ENCODE measurements around the gene C6.
"Not testable (repeated sequence)": the region's sequence is repeated elsewhere in the genome, so short reads cannot be mapped to it uniquely, and the experiment has no call there.

C6 gene

DNA sequence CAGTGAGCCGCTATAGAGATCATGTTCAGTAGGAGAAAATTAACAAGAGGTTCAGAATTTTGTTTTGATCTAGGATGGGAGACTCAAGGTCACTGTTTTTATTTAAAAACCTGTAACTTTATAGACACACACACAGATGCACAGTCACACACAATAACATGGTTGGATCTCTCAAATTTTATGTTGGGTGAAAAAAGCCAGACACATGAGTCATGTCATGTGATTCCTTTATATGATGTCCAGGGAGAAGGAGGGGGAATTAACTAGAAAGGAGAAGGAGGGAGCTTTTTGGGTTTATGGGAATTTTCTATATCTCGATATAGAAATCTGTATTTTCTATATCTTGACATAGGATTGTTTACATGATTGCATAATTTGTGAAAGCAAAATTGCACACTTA is 17.1 kb downstream of the C6 start:
- no peak for DNase-seq

DNA sequence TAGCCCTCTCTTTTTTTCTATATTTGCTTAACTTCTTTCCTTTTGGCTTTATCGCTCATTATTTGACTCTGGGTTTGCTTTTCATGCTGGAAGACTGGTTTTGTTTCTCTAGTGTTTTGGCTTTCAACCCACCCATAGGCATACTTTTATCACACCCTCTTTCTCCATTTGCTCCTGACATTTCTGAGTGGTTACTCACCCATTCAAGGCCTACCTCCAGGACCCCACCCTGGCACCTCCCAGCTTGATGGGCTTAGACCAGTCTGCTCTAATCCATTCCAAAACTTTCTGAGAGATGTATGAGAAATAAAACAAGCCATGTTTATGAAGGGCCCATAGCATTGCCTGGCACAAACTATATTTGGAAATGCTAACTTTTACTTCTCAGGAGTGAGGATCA is 18.1 kb downstream of the C6 start:
- no peak for DNase-seq

DNA sequence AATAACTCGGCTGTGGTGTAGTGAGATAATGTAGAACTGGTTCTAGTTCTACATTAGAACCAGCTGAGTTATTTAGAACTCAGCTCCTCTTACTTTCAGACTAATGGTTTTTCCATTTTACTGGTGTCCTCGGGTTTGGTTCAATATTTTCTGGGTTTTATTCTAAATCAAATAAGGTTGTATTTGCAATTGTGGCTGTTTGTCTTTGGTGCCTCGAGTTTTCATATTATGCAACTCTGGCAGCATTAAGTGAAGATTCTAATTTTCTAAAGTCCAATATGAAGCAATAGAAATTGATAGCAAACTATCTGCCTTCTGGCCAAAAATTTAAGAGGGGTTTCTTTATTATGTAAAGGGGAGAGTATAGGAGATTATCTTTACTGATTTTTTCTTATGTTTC is 19.0 kb downstream of the C6 start:
- no peak for DNase-seq

DNA sequence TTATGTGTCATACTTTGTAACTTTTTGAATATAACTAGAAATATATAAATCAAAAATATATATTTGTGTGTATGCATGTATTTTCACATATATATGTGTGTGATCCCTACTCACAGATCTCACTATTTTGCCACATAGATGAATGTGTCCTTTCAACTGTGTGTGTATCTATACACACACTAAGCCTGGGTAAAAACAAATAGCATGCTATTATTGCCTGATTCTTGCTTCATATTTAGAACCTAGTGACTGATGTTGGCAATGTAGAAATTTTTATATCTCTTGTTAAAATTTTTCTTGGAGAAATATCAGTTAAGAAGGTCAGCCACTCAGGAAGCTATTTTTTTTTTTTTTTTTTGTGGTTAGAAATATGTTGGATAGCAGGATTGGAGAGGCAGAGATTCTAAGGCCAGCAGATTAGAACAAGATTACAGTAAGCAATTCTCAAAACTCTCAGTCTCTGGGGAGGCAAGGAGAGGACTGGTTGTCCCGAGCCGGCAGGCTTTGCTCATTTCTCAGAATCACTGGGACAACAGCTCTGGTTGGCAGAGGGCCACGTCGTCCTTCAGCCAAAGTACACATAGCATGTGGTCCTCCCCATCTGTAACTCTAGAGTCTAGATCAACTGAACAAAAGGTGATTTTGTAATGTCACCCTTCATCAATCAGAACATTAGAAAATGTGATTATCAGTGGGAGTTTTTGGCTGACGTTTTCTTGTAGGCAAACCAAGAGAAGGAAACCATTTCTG is 19.7 kb downstream of the C6 start:
- DNase-seq: no peak

DNA sequence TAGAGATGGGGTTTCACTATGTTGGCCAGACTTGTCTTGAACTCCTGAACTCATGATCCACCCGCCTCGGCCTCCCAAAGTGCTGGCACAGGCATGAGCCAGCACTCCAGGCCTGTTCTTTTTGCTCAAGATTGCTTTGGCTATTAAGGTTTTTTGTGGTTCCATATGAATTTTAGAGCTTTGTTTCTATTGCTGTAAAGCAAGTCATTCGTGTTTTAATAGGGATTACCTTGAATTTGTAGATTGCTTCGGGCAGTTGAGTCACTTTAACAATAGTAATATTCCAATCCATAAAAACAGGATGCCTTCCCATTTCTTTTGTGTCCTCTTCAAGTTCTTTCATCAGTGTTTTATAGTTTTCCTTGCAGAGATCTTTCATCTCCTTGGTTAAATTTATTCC is 22.1 kb downstream of the C6 start:
- no peak for DNase-seq

DNA sequence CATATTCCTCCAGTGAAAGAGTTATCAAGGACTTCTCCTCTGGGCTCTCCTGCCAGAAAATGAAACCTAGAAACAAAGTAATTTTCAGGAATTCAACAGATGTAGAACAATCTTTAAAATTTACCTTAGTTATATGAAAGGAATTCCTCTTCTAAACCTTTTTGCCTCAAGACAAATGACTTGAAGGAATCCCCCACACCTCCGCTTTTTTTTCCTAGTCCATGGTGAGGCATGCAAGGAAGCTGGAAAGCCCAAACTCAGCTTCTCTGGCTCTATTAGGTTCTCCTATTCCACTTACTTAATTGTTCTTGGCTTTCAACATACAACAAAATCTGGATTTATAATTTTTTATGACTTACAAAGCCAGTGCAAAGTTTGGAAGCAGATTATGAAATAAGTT is 27.2 kb downstream of the C6 start:
- DNase-seq: no peak

DNA sequence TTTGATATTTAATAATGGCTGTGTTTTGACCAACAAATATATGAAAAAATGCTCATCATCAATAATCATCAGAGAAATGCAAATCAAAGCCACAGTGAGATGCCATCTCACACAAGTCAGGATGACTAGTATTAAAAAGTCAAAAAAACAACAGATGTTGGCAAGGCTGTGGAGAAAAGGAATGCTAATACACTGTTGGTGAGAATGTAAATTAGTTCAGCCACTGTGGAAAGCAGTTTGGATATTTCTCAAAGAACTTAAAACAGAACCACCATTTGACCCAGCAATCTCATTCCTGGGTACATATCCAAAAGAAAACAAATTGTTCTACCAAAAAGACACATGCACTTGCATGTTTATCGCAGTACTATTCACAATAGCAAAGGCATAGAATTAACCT is 30.0 kb downstream of the C6 start:
- DNase-seq: not testable (repeated sequence)

DNA sequence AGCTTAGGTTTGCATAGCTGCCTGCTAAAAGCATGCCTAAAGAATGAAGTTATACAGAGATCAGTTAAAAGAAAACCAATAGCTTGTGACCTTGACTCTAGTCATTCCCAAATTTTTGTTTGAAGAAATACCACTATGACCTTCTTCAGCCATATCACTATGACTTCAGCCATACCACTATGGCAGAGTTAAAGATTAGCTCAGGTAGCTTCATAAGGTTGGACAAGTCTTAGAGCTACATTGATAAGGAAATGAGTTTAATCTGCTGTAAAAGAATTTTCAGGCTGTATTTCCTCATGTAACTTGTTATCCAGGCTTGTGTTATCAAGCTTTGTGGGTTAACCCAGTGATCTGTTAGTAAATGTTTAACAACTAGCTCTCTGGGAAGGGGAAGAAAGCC is 30.7 kb downstream of the C6 start:
- DNase-seq: no peak

DNA sequence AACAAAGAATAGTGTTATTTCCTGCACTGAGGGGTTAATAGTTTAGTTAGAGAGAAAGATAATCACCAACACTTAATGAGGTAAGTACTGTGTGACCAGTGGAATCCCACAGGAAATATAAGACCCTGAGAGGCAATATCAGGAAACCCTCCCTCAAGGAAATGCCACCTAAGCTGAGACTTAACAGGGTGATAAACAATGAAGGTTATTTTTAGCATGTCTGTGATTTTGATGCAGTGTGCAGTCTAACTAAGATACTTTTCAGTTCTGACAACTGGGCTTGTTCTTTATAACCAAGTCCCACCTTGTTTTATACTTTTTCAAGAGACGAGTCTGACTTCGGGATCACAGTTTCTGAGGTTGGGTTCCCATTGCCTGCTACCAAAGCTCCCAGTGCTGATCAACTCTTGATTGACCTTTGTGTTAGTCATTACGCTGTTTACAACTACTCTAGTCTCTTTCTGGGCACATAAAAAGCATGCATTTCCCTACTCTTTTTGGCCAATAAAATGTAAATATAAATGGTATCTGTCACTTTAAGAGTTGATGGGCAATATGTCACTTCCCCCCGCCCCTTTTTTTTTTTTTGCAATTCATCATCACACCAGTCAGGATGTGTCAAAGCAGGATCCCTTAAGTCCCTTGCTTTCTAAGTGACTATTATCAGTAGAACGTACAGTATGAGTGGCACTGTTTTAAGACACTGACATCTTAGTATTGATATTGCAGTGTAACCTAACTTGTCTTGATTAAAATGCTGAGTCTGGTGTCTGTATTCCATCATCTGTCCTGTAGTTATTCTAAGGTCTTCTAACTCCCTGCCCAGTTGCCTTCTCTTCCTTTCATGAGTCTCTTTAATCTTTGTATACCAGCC is 31.4 kb downstream of the C6 start:
- no peak for DNase-seq

DNA sequence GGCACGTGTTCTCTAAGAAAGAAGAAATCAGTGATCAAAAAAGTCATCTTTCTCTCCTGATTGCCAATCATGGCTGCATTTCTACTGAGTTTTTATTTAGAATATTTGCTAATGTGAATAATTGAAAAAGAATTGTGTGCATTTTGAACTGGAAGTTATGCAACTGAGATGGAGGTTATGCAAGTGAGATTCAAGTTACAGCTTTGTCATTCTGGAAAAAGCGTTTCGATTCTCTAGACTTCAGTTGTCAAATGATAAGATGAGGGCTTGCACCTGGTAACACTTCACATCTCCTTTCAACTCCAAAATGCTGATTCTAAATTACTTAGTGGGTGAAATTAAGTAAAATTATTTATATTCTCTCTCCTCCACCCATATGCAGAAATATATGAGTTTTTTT is 36.4 kb downstream of the C6 start:
- no peak for DNase-seq

DNA sequence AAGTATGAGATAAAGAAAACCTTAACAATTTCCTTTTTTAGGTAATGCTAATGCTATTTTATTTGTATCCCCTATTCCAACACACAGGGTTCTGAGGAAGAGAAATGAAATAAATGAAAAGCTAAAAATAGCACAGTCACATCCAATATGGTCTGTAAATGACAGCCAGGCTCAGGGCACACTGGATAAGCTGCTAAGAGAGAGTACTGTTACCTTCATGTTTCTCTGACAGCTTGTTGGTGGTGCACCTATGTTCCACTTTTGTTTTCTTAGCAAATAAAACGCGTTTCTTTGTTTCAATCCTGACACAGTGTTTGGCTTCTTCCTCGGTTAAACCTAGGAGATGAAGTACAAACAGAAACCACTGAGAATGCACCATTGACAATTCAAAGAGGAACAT is 41.3 kb downstream of the C6 start:
- DNase-seq: no peak

DNA sequence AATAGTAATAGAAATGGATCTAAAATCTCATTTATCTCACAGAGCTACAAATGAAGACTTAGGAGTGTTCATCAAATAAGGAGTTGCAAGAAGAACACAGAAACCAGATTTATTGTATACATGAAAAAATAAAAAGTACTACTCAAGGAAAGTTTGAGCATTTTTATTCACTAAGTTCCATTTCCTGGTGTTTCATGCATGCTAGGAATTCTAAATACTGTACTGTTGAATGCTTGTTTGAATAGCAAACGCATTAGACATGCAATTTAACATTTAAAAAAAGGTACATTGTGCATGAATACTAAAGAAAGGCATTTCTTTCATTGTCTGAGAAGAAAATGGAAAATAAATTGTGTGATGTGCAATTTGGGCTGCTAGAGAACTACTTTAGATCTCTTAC is 52.1 kb downstream of the C6 start:
- no peak for DNase-seq

DNA sequence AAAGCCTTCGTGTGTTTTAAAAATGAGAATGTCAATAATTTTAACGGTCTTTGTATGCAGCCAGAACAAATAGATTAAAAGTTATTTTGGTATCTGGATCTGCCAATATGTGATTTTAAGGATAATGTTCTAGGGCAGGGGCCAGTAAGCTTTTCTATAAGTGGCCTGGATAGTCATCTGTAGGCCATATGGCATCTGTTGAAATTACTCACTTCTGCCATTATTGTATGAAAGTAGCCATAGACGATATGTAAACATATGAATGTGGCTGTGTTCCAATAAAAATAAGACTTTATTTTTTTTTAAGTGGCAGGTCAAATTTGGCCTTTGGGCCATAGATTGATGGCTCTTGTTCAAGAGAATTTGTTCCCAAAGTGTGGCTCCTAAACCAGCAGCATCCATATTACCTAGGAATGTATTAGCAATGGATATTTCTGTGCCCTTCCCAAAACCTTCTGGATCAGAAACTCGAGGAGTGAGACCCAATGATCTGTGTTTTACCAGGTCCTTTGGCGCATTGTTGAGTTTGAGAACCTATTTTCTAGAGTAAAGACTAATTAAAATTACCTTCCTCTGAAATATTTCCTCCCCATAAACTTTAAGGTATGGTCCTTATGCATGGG is 55.9 kb downstream of the C6 start:
- DNase-seq: no peak

DNA sequence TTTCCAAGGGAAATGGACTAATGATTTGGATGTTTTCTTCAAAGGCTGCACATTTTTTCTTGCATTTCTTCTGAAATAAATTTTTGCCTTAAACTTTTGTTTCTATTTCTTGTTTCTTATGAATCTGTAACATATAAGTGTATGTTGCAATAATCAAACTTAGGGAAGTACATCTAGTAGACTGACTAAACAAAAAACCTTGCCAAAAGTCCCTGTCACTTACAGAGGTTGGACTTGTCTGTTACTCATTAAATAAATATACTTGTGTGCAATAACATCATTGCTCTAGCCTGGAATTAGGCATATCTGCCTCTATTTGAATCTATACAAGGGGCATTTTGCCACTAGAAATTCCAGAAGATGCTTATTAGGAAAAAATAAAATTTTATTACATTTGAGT is 56.6 kb downstream of the C6 start:
- no peak for DNase-seq

DNA sequence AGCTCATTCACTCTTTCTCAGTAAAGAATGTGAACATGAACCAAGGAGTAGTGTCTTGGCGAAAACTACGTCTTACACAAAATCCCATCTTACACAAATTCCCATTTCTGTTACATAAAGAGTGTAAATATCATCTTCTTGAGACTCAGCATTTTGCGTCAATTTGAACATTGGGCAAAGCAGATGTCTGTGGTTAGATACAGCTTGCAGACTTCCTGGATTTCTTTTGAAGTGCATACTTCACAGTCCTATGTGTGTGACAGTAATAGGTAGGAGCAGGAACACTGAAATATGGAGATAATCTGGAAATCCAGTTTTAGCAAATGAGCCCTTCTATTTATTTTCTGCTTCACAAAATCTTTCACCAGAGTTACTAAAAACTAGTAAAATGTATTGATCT is 58.8 kb downstream of the C6 start:
- DNase-seq: no peak

DNA sequence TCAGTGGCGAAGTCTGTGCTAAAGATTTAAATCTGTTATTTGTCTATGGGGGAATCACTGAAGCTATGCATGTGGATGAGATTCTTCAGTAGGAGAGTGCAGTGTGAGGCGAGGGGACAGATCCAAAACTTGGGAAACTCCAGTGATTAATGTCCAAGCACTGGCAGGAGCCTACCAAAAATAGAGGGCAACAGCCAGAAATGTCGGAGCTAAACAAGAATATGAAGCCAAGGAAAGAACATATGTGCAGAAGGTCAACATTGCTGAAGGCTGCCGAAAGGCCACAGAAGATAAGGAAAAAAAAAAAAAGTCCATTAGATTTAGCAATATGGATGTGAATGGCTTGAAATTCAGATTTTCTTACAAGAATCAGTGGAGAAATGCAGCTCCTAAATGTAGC is 61.8 kb downstream of the C6 start:
- DNase-seq: no peak

DNA sequence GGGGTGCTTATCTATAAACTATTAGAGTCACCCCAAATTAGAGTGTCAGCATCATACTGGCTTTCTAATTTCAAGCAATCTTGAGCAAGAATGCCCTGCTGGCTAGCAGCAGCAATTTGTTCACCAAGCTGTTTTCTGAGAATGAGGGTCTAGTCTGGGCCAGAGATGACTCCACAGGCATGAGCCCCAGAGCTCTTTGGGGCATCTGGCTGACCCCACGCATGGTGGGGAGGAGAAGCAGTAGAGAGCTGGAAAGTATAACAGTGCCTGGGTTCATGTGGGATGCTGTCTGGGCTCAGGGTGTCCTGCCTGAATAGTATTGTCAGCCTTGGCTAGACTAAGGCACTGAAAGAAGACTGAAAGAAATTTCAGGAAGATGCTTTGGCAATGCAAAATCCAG is 64.9 kb downstream of the C6 start:
- no peak for DNase-seq

DNA sequence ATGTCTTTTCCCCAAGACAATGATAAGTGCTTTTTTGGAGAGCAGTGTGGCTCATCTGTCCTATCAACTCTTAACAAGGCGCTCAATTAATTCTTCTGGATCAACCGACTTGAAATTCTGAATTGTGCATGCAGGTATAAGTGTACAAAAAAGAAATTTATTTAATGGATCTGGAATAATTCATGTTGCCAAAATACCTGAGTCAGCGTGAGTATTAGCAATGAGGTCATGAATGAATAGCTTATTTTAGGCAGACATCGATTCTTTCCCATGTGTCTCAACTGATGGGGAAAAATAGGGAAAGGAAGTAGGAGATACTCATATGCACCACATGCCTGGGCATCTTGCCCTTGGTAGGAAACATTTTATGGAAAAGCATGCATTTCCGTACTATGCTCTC is 68.0 kb downstream of the C6 start:
- DNase-seq: no peak

DNA sequence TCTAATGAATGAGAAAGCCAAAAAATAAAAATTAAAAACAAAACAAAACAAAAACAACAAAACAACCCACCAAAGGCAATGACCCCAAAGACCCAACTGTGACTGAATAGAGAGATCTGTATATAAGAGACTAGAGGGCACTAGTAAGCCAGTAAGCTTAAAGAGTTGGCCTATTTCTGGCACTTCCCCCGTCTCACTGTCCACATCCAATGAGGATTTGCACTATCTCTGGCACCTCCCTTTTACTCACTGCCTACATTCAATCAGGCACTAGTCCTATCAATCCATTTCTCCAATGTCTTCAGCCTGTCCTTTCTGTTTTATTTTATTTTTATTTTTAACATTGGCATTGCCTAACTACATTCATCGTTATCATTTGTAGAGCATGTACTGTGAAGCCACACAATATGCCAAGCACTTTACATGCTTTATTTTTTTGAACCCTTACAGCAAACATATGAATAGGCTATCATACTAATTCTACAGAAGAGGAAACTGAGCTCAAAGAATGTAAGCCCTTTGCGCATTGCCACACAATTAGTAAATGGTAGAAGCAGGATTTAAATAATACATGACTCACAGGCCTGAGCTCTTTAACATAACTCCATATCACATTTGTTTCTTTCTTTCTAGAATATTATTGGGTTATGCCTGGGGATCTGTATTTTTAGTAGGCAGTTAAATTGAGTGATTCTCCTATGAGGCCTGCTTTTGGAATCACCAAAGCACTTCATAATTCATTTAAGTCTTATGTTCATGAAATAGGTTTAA is 70.0 kb downstream of the C6 start:
- DNase-seq: no peak

DNA sequence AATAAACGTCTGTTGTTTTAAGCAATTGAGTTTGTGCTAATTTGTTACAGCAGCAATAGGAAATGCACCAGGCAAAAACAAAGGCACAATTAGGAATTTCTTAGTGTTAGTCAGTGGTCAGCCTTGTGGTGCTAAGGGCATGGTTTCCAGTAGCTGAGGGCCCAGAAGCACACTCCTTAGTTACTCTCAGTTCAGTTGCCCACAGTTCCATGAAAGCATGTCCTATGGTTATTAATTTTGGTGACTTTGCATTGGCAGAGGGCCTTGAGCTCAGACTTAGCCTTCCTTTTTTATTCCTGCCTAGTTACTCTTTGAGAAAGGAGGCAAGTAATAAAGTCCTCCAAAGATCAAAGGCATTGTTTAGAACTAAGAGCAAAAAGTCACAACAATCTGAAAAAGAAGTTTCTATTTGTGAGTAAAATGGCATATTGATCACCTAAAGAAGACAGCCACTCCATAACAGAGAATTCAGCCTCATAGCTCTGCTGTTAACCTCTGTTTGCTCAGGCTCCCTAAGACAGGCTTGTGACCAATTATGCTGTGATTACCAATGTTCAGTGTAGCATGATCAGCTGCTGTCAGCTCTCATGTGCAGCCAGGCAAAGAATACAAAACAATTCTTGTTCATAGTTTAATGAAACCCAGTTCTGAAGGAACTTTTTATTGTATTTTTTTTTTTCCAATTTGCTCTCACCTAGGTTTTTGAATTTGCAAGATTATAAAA is 85.2 kb downstream of the C6 start:
- DNase-seq: no peak

DNA sequence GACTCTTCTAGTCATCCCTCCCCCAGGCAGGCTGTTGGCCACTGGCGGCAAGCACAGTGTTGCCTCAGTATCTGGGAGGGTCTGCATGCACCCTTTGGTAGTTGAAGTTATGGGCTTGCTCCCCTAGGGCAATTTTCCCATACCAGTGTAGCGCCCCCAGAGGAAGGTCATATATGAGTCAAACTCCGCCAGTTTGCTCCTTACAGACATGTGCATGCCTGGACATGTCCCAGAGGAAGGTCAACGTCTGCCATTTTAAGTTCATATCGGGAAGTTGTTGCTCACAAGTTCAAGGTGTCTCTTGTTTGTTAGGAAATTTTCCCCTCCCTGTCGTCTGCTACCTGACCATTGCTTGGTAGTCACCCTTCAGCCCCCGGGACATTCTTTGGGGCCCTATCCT is 90.9 kb downstream of the C6 start:
- DNase-seq: no peak

DNA sequence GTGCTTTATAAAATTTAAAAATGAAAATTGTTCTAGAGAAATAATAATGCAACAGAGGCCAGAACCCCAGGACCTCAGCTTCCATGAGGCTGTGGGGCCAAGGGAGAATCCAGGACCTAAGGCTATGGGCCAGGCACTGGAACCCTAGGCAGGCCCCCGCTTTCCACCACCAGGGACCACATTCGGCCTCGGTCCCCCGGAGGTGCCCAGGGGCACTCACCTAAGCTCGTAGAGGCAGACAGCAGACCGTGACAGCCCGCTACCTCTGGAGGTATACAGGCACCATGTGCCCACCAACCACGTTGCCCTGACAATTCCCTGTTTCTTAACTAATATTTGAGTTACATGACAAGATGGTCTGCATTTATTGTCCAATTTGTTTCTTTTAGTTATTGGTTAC is 92.7 kb downstream of the C6 start:
- no peak for DNase-seq

DNA sequence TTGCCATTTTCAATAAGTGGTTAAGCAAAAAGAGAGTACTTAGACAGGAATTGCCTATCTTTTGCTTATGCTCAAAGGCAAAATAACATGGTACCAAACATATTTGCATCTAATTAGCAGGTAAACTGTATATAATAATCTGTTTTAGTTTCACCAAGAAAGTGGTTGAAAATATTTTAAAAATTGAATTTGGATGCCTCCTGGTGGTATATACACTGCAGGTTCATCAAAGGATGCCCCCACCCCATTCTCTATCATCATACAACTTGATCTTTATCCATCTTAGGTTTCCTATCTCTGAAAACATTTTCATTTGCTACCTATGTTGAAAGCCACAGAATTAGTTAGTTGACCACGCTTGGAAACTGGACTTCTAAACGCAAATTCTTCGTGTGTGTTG is 95.2 kb downstream of the C6 start:
- no peak for DNase-seq

All from MV-4-11 (cell line).